PC-3 (cell line): ENCODE measurements around the gene RBM20. TPM values are rescaled to one million over a fixed set of nuclear protein-coding genes. Genes with fewer than 3 reads are reported as not detected.

Experiments used
- ATAC-seq: fragments of 200-7000 bp; cut with Tn5 transposase; 2 replicates; pipeline ENCODE4 v1.9.1; 2020; ENCODE audit warnings: mild to moderate bottlenecking, moderate library complexity
- BruUV-seq: library from RNA; stranded (reverse); fragments of 400-500 nt; replicated peaks from 2 replicates; lab custom pipeline; 2021; lab: Mats Ljungman, UMichigan
- CTCF ChIA-PET: fragments of 300-600 bp; sonication (Branson Sonifier 250); formaldehyde crosslinking; loops from one replicate; lab custom pipeline; 2022; ENCODE audit warnings: antibody characterized with exemption; lab: Charles Lee
- POLR2A ChIA-PET: fragments of 300-600 bp; sonication (Branson Sonifier 250); formaldehyde crosslinking; loops from one replicate; lab custom pipeline; 2022; ENCODE audit warnings: antibody characterized with exemption; ENCODE audit not compliant: unreplicated experiment; lab: Charles Lee
- DNase-seq: peaks from one replicate; pipeline ENCODE4 v3.0.0-alpha.2; 2015
- H2AFZ ChIP-seq: fragments of 300-600 bp; sonication (generic); 2 replicates; pipeline ENCODE4 v1.6.0; 2016; ENCODE audit warnings: antibody characterized with exemption, low read length
- H3F3A ChIP-seq: fragments of 300-600 bp; sonication (generic); one replicate; pipeline ENCODE4 v1.6.0; 2017; ENCODE audit warnings: antibody characterized with exemption, low read length, control low read depth, mild to moderate bottlenecking; ENCODE audit not compliant: unreplicated experiment
- H3K27ac ChIP-seq: fragments of 300-600 bp; sonication (generic); 2 replicates; pipeline ENCODE4 v1.5.1; 2016; ENCODE audit warnings: mild to moderate bottlenecking, low read length
- H3K27me3 ChIP-seq: fragments of 300-600 bp; sonication (generic); 2 replicates; pipeline ENCODE4 v1.6.1; 2016; ENCODE audit warnings: low read length, mixed read lengths
- H3K36me3 ChIP-seq: fragments of 300-600 bp; sonication (generic); 2 replicates; pipeline ENCODE4 v1.6.1; 2016; ENCODE audit warnings: low read depth, mixed run types, low read length, mixed read lengths
- H3K4me1 ChIP-seq: fragments of 300-600 bp; sonication (generic); 2 replicates; pipeline ENCODE4 v1.5.1; 2016; ENCODE audit warnings: low read length; ENCODE audit not compliant: insufficient read depth
- H3K4me2 ChIP-seq: fragments of 300-600 bp; sonication (generic); 2 replicates; pipeline ENCODE4 v1.6.0; 2016; ENCODE audit warnings: low read length
- H3K4me3 ChIP-seq: fragments of 300-600 bp; sonication (generic); 2 replicates; pipeline ENCODE4 v1.5.1; 2016; ENCODE audit warnings: mild to moderate bottlenecking, low read length, mixed read lengths
- H3K79me2 ChIP-seq: fragments of 300-600 bp; sonication (generic); 2 replicates; pipeline ENCODE4 v1.6.1; 2017; ENCODE audit warnings: low read length, mixed read lengths
- H3K9ac ChIP-seq: fragments of 300-600 bp; sonication (generic); 2 replicates; pipeline ENCODE4 v1.6.0; 2016; ENCODE audit warnings: mild to moderate bottlenecking, low read length
- H3K9me2 ChIP-seq: fragments of 300-600 bp; sonication (generic); replicated peaks from 2 replicates; pipeline ENCODE4 v1.6.1; 2016; ENCODE audit warnings: mixed run types, low read length, mixed read lengths
- H3K9me3 ChIP-seq: fragments of 300-600 bp; sonication (generic); 2 replicates; pipeline ENCODE4 v1.6.1; 2016; ENCODE audit warnings: low read length, mixed read lengths
- H4K20me1 ChIP-seq: fragments of 300-600 bp; sonication (generic); 2 replicates; pipeline ENCODE4 v1.6.1; 2016; ENCODE audit warnings: low read length, mixed read lengths
- EZH2 ChIP-seq: fragments of 300-600 bp; sonication (generic); IDR thresholded peaks from one replicate; pipeline ENCODE4 v1.6.1; 2017; ENCODE audit warnings: antibody characterized with exemption, mild to moderate bottlenecking, low read length; ENCODE audit not compliant: unreplicated experiment
- EZH2phosphoT487 ChIP-seq: fragments of 300-600 bp; sonication (generic); IDR thresholded peaks from 2 replicates; pipeline ENCODE4 v1.6.1; 2018; ENCODE audit warnings: mild to moderate bottlenecking, antibody characterized with exemption, low read length, borderline replicate concordance
- intact Hi-C: fragments of 100-400 bp; cut with micrococcal nuclease; formaldehyde crosslinking; loops from 2 replicates; pipeline ENCODE4 v1.9.0; 2023
- total RNA-seq: library from RNA; depleted of rRNA; stranded (reverse); fragments of >200 nt; gene quantifications from 2 replicates; pipeline ENCODE4 v1.2.3, GENCODE V29; 2014
- TF ChIP-seq, protein P1 (sequence below): fragments of 300-600 bp; sonication (generic); conservative IDR thresholded peaks from 2 replicates; pipeline ENCODE4 v1.5.1; 2017; ENCODE audit warnings: antibody characterized with exemption, low read depth, mild to moderate bottlenecking, low read length

Gene RBM20
- total RNA-seq, 1 experiment from 2014 or later = 0.40 TPM

DNA sequence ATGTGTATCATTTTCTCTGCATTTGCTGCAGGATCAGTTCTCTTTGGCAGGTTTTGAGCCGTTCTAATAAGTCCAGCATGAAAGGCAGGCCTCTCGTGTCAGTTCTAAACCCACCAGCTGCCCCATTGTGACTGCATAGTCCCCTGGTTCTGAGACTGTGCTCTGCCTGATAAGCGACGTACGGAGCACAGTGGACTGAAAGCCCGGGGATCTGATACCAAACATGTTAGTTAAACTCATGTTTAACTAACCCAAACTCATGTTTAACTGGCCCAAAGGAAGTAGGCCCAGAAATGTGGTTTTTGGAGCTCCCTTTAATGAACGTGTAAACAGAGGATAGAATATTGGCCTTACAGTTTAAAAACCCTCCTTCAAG lies 129.5 kb downstream of the RBM20 start:
- peaks cover 27% of the 10 kb centered on the region for H3K4me1 ChIP-seq
- no peaks in the 10 kb centered on the region for H3K36me3 ChIP-seq
- no peak for TF ChIP-seq EZH2phosphoT487
- TF ChIP-seq EZH2 = no peak
- TF ChIP-seq, protein P1, sequence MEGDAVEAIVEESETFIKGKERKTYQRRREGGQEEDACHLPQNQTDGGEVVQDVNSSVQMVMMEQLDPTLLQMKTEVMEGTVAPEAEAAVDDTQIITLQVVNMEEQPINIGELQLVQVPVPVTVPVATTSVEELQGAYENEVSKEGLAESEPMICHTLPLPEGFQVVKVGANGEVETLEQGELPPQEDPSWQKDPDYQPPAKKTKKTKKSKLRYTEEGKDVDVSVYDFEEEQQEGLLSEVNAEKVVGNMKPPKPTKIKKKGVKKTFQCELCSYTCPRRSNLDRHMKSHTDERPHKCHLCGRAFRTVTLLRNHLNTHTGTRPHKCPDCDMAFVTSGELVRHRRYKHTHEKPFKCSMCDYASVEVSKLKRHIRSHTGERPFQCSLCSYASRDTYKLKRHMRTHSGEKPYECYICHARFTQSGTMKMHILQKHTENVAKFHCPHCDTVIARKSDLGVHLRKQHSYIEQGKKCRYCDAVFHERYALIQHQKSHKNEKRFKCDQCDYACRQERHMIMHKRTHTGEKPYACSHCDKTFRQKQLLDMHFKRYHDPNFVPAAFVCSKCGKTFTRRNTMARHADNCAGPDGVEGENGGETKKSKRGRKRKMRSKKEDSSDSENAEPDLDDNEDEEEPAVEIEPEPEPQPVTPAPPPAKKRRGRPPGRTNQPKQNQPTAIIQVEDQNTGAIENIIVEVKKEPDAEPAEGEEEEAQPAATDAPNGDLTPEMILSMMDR = no peak
- DNase-seq = no peak
- ChIA-PET CTCF (interaction anchor here (0.5 to 1.0 kb wide), 2 partner anchors 30 to 213 kb away, joined by 3 to 14 read pairs; no protein-coding TSS in a partner anchor), POLR2A (interaction anchor here (0.9 kb wide), 1 partner anchor 15 kb away, joined by 5 read pairs; no protein-coding TSS in a partner anchor)
- H3K27ac ChIP-seq = peak overlapping the region; percentile 89
- no peak overlapping the region for H3K9ac ChIP-seq
- no peaks in the 10 kb centered on the region for H3K9me3 ChIP-seq
- ATAC-seq = peak; percentile 23
- H3K4me3 ChIP-seq = no peak overlapping the region
- intact Hi-C loops = loop anchor here (1.0 to 2.0 kb wide), 5 partner anchors 15 to 145 kb away; partner anchors contain the start of genes BBIP1 and SHOC2
- no peak overlapping the region for H2AFZ ChIP-seq
- H3K27me3 ChIP-seq = no peaks in the 10 kb centered on the region
- H4K20me1 ChIP-seq = no peaks in the 10 kb centered on the region
- H3F3A ChIP-seq = peaks cover 5% of the 10 kb centered on the region
- no peaks in the 10 kb centered on the region for H3K9me2 ChIP-seq
- BruUV-seq = TSS peak; percentile 80
- no peaks in the 10 kb centered on the region for H3K79me2 ChIP-seq
- peak overlapping the region; percentile 78 for H3K4me2 ChIP-seq

- no peaks in the 10 kb centered on the region for H3K79me2 ChIP-seq
- H4K20me1 ChIP-seq = no peaks in the 10 kb centered on the region
- H3K36me3 ChIP-seq = no peaks in the 10 kb centered on the region
- TF ChIP-seq EZH2phosphoT487 (no peak), EZH2 (no peak)
- TF ChIP-seq, protein P1 = no peak
- peak overlapping the region; percentile 49 for H3K9ac ChIP-seq
- peak overlapping the region; percentile 89 for H3K27ac ChIP-seq
- peak; percentile 82 for ATAC-seq
- intact Hi-C loops = loop anchor here (1.0 to 2.0 kb wide), 5 partner anchors 16 to 144 kb away; partner anchors contain the start of genes BBIP1 and SHOC2
- H3K9me3 ChIP-seq = no peaks in the 10 kb centered on the region
- H3K4me3 ChIP-seq = peak overlapping the region; percentile 43
- peaks cover 27% of the 10 kb centered on the region for H3K4me1 ChIP-seq
- no peak overlapping the region for H2AFZ ChIP-seq
- ChIA-PET POLR2A (interaction anchor here (0.7 to 0.9 kb wide), 2 partner anchors 15 to 97 kb away, joined by 5 to 8 read pairs; partner anchors contain the start of gene PDCD4), CTCF (interaction anchor here (0.5 to 1.0 kb wide), 2 partner anchors 30 to 97 kb away, joined by 3 read pairs; partner anchors contain the start of gene PDCD4)
- H3K4me2 ChIP-seq = peak overlapping the region; percentile 78
- TSS peak; percentile 94 for BruUV-seq
- peaks cover 5% of the 10 kb centered on the region for H3F3A ChIP-seq
- H3K27me3 ChIP-seq = no peaks in the 10 kb centered on the region
- DNase-seq = peak; percentile 83
- no peaks in the 10 kb centered on the region for H3K9me2 ChIP-seq
Measured at GRCh38 chr10:110774069-110775019, 130.2 kb downstream of the RBM20 start.
